HCT116 (cell line): ENCODE data around the gene CEACAM18. TPM values are rescaled to one million over a fixed set of nuclear protein-coding genes. Genes with fewer than 3 reads are reported as not detected.

Experiments
- ATAC-seq: fragments of 200-7000 bp; cut with Tn5 transposase; 2 replicates; pipeline ENCODE4 v1.9.1; 2020; ENCODE audit warnings: mild to moderate bottlenecking, moderate library complexity
- BruUV-seq: library from RNA; stranded (reverse); fragments of 400-500 nt; replicated peaks from 2 replicates; lab custom pipeline; 2021; lab: Mats Ljungman, UMichigan
- CTCF ChIA-PET: fragments of 300-600 bp; sonication (Branson Sonifier 250); formaldehyde crosslinking; loops from one replicate; lab custom pipeline; 2021; ENCODE audit warnings: antibody characterized with exemption; lab: Charles Lee
- POLR2A ChIA-PET: fragments of 300-600, 350-600 bp; sonication (Branson Sonifier 250); formaldehyde crosslinking; loops from one replicate; lab custom pipeline; 2021; ENCODE audit warnings: antibody characterized with exemption; lab: Charles Lee
- RAD21 ChIA-PET, 2 experiments: fragments of 300-600 bp; sonication (Branson Sonifier 250); formaldehyde crosslinking; loops; one replicate each; lab custom pipeline; 2023; ENCODE audit warnings: low total read pairs in 2 of 2; ENCODE audit not compliant: uncharacterized antibody in 2 of 2, unreplicated experiment in 2 of 2, low non-redundant PET in 1 of 2; lab: Charles Lee
- DNase-seq: peaks from one replicate; pipeline ENCODE4 v3.0.0-alpha.2; 2010; ENCODE audit warnings: low read depth, low spot score
- H2AFZ ChIP-seq: fragments of 200-600 bp; shearing (Covaris generic), sonication (generic); 2 replicates; pipeline ENCODE4 v1.6.1; 2017; ENCODE audit warnings: low read depth, mixed run types, mixed read lengths, antibody characterized with exemption, low read length; ENCODE audit not compliant: poor library complexity, severe bottlenecking
- H3K27ac ChIP-seq: 2 replicates; pipeline ENCODE4 v1.5.1; 2012; ENCODE audit warnings: low read depth, low read length
- H3K27me3 ChIP-seq: fragments of 200-600 bp; sonication (generic); 2 replicates; pipeline ENCODE4 v1.6.1; 2016; ENCODE audit warnings: mixed run types, low read length, mixed read lengths; ENCODE audit not compliant: insufficient read depth
- H3K36me3 ChIP-seq, 2 experiments: fragments of 200-500 bp in 1 of 2; fragments of 200-600 bp in 1 of 2; sonication (Bioruptor generic) in 1 of 2; sonication (generic) in 1 of 2; 2 replicates each; pipeline versions ENCODE4 v1.5.1 to v1.6.1; 2014 to 2016; ENCODE audit warnings: low read length in 2 of 2, inconsistent platforms in 1 of 2, mixed read lengths in 1 of 2, mixed run types in 1 of 2; ENCODE audit not compliant: insufficient read depth in 2 of 2, control insufficient read depth in 1 of 2
- H3K4me1 ChIP-seq, 2 experiments: fragments of 200-600 bp in 1 of 2; sonication (generic) in 1 of 2; 2 replicates each; pipeline versions ENCODE4 v1.5.1 to v1.6.1; 2012 to 2017; ENCODE audit warnings: low read length in 2 of 2, inconsistent platforms in 1 of 2, mild to moderate bottlenecking in 1 of 2, mixed read lengths in 1 of 2, mixed run types in 1 of 2, moderate library complexity in 1 of 2; ENCODE audit not compliant: insufficient read depth in 2 of 2, control insufficient read depth in 1 of 2
- H3K4me2 ChIP-seq: fragments of 200-600 bp; sonication (generic); 2 replicates; pipeline ENCODE4 v1.6.1; 2017; ENCODE audit warnings: mixed run types, low read length, mixed read lengths
- H3K4me3 ChIP-seq, 2 experiments: fragments of 200-600 bp in 1 of 2; sonication (generic) in 1 of 2; replicated peaks in 1 of 2; 2 replicates each; pipeline ENCODE4 v1.5.1; 2011 to 2016; ENCODE audit warnings: low read length in 2 of 2, control low read depth in 1 of 2, low read depth in 1 of 2, mild to moderate bottlenecking in 1 of 2, mixed read lengths in 1 of 2, mixed run types in 1 of 2
- H3K79me2 ChIP-seq: fragments of 200-600 bp; sonication (generic); 2 replicates; pipeline ENCODE4 v1.6.1; 2017; ENCODE audit warnings: mild to moderate bottlenecking, mixed run types, low read length, moderate library complexity, mixed read lengths; ENCODE audit not compliant: insufficient read depth
- H3K9ac ChIP-seq: fragments of 200-600 bp; sonication (generic); 2 replicates; pipeline ENCODE4 v1.6.1; 2016; ENCODE audit warnings: low read length, mixed read lengths
- H3K9me2 ChIP-seq: fragments of 200-600 bp; sonication (generic), shearing (Covaris generic); 2 replicates; pipeline ENCODE4 v1.6.1; 2017; ENCODE audit warnings: mixed run types, mild to moderate bottlenecking, moderate library complexity; ENCODE audit not compliant: insufficient read depth
- H3K9me3 ChIP-seq, 2 experiments: fragments of 200-500 bp in 1 of 2; fragments of 200-600 bp in 1 of 2; sonication (Bioruptor generic) in 1 of 2; sonication (generic) in 1 of 2; 2 replicates each; pipeline ENCODE4 v1.6.1; 2014 to 2017; ENCODE audit warnings: low read length in 2 of 2, mixed read lengths in 2 of 2, inconsistent platforms in 1 of 2, low read depth in 1 of 2, mild to moderate bottlenecking in 1 of 2, mixed run types in 1 of 2, moderate library complexity in 1 of 2; ENCODE audit not compliant: control insufficient read depth in 1 of 2, insufficient read depth in 1 of 2
- H4K20me1 ChIP-seq: fragments of 200-600 bp; sonication (generic), shearing (Covaris generic); 2 replicates; pipeline ENCODE4 v1.6.1; 2017; ENCODE audit warnings: mixed run types, mild to moderate bottlenecking, moderate library complexity; ENCODE audit not compliant: insufficient read depth
- CBX3 ChIP-seq: IDR thresholded peaks from 2 replicates; pipeline ENCODE4 v1.6.1; 2012; ENCODE audit warnings: low read depth
- EGR1 ChIP-seq: IDR thresholded peaks from 2 replicates; pipeline ENCODE4 v1.6.1; 2012; ENCODE audit warnings: low read depth
- EZH2 ChIP-seq: fragments of 200-600 bp; sonication (generic); IDR thresholded peaks from 2 replicates; pipeline ENCODE4 v1.6.1; 2017; ENCODE audit warnings: antibody characterized with exemption, mixed run types
- FOSL1 ChIP-seq: IDR thresholded peaks from 2 replicates; pipeline ENCODE4 v1.6.1; 2012; ENCODE audit warnings: low read depth
- JUND ChIP-seq: IDR thresholded peaks from 2 replicates; pipeline ENCODE4 v1.6.1; 2012
- RAD21 ChIP-seq: IDR thresholded peaks from 2 replicates; pipeline ENCODE4 v1.6.1; 2012; ENCODE audit warnings: low read depth, mild to moderate bottlenecking
- SIN3A ChIP-seq: IDR thresholded peaks from 2 replicates; pipeline ENCODE4 v1.6.1; 2012; ENCODE audit warnings: low read depth
- SP1 ChIP-seq: IDR thresholded peaks from 2 replicates; pipeline ENCODE4 v1.6.1; 2012; ENCODE audit warnings: low read depth
- SRF ChIP-seq: IDR thresholded peaks from 2 replicates; pipeline ENCODE4 v1.6.1; 2012; ENCODE audit warnings: low read depth
- ZFX ChIP-seq: fragments of 450-650 bp; IDR thresholded peaks from 2 replicates; pipeline ENCODE4 v1.6.1; 2017
- ZNF274 ChIP-seq: fragments of 200-500 bp; sonication (Bioruptor generic); IDR thresholded peaks from 2 replicates; pipeline ENCODE4 v1.6.1; 2014; ENCODE audit warnings: mild to moderate bottlenecking, low read depth, low read length, inconsistent platforms
- intact Hi-C: fragments of 100-400 bp; cut with micrococcal nuclease; formaldehyde crosslinking; loops from 2 replicates; pipeline ENCODE4 v1.10.0; 2022
- total RNA-seq: library from RNA; stranded (reverse); gene quantifications from one replicate; pipeline ENCODE4 v1.2.1, GENCODE V29; 2021; ENCODE audit not compliant: unreplicated experiment
- TF ChIP-seq, protein P1 (sequence below): IDR thresholded peaks from 2 replicates; pipeline ENCODE4 v1.6.1; 2011; ENCODE audit warnings: mild to moderate bottlenecking, low read length, moderate library complexity; ENCODE audit not compliant: insufficient replicate concordance; ENCODE audit errors: extremely low read depth

CEACAM18 gene
- total RNA-seq, 1 experiment from 2014 or later = not detected

DNA sequence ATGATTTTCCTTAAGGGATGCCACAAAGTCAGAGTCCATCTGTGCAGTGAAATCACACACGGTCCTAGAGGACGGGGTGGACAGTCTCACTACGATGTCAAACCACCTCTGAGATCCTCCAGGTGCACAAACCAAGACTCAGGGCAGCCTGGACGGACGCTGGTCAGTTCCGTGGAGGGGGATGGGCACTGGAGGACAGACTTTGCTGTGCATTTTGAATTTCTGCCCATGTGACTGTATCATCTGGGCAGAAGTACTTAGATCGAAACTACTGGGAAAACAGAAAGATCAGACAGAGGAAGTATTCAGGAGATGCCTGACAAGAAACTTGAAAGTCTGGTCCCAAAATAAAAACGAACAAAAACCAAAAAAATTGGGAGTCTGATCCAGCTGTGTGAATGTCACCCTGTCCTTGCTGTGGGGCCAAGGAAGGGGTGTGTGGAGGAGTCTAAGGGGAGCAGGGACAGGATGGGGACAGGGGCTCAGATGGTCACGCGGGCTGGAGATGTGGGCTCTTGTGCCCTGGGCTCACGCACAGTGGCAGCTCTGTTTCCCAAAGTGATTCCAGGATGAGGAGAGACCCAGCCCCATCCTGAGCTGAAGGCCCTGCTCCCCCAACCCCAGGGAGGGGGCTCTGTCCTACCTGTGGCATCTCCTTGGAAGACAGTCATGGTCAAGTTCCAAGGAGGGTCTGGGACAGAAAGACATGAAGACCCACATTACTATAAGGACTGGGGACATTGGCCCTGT is 21.6 kb upstream of the CEACAM18 start:
- Histone ChIP-seq H3K4me2 (no peak overlapping the region), H3K9me2 (no peaks in the 10 kb centered on the region), H3K9ac (no peak overlapping the region), H3K36me3 (no peaks in the 10 kb centered on the region), H3K9me3 (no peaks in the 10 kb centered on the region), H2AFZ (no peak overlapping the region), H4K20me1 (no peaks in the 10 kb centered on the region), H3K4me1 (no peaks in the 10 kb centered on the region), H3K27me3 (no peaks in the 10 kb centered on the region), H3K27ac (no peak overlapping the region), H3K4me3 (no peak overlapping the region), H3K79me2 (no peaks in the 10 kb centered on the region)
- no peak for ATAC-seq
- ChIA-PET RAD21 (no interaction called here), POLR2A (no interaction called here), CTCF (no interaction called here)
- intact Hi-C loops = no loop called here
- TF ChIP-seq FOSL1 = no peak
- TF ChIP-seq SP1 = no peak
- no peak for TF ChIP-seq CBX3
- TF ChIP-seq RAD21 = no peak
- TF ChIP-seq SIN3A = no peak
- no peak for TF ChIP-seq JUND
- TF ChIP-seq, protein P1, sequence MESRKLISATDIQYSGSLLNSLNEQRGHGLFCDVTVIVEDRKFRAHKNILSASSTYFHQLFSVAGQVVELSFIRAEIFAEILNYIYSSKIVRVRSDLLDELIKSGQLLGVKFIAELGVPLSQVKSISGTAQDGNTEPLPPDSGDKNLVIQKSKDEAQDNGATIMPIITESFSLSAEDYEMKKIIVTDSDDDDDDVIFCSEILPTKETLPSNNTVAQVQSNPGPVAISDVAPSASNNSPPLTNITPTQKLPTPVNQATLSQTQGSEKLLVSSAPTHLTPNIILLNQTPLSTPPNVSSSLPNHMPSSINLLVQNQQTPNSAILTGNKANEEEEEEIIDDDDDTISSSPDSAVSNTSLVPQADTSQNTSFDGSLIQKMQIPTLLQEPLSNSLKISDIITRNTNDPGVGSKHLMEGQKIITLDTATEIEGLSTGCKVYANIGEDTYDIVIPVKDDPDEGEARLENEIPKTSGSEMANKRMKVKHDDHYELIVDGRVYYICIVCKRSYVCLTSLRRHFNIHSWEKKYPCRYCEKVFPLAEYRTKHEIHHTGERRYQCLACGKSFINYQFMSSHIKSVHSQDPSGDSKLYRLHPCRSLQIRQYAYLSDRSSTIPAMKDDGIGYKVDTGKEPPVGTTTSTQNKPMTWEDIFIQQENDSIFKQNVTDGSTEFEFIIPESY = no peak
- no peak for TF ChIP-seq ZNF274
- no peak for TF ChIP-seq EGR1
- no peak for TF ChIP-seq ZFX
- TF ChIP-seq EZH2 = no peak
- no peak for TF ChIP-seq SRF
- DNase-seq = no peak
- BruUV-seq = no TSS peak
